WTC11 (cell line): Measurements from ENCODE around the gene BCL2L1. TPM values are rescaled to one million over a fixed set of nuclear protein-coding genes. Genes with fewer than 3 reads are reported as not detected.

Source experiments
- ATAC-seq: fragments of 200-7000 bp; cut with Tn5 transposase; 2 replicates; pipeline ENCODE4 v1.10.0; 2021; ENCODE audit warnings: mild to moderate bottlenecking, moderate library complexity
- CTCF ChIA-PET: fragments of 300-600 bp; sonication (Branson Sonifier 250); formaldehyde crosslinking; loops from one replicate; lab custom pipeline; 2021; ENCODE audit warnings: antibody characterized with exemption; lab: Charles Lee
- POLR2A ChIA-PET: fragments of 350-600 bp; sonication (Branson Sonifier 250); formaldehyde crosslinking; loops from one replicate; lab custom pipeline; 2021; ENCODE audit warnings: antibody characterized with exemption; lab: Charles Lee
- DNase-seq: peaks from one replicate; pipeline ENCODE4 v3.0.0; 2021; ENCODE audit warnings: low spot score
- H3K27ac Mint-ChIP-seq: 2 replicates; pipeline ENCODE4 v1.8.0; 2021; ENCODE audit warnings: mixed read lengths
- H3K27me3 Mint-ChIP-seq: 2 replicates; pipeline ENCODE4 v1.8.0; 2021; ENCODE audit warnings: low read depth, mild to moderate bottlenecking, moderate library complexity, mixed read lengths
- H3K36me3 Mint-ChIP-seq: 2 replicates; pipeline ENCODE4 v1.8.0; 2021; ENCODE audit warnings: mixed read lengths
- H3K4me1 Mint-ChIP-seq: 2 replicates; pipeline ENCODE4 v1.8.0; 2022; ENCODE audit warnings: mixed read lengths
- H3K4me3 Mint-ChIP-seq: 2 replicates; pipeline ENCODE4 v1.8.0; 2021; ENCODE audit warnings: mild to moderate bottlenecking, moderate library complexity, mixed read lengths
- H3K9me3 Mint-ChIP-seq: 2 replicates; pipeline ENCODE4 v1.8.0; 2021; ENCODE audit warnings: mixed read lengths
- CBFB ChIP-seq: sonication (generic); formaldehyde crosslinking; IDR thresholded peaks from 2 replicates; pipeline ENCODE4 v1.8.1; 2022; ENCODE audit warnings: mild to moderate bottlenecking, low read depth, missing genetic modification reagents
- FOXJ3 ChIP-seq: sonication (generic); formaldehyde crosslinking; IDR thresholded peaks from 2 replicates; pipeline ENCODE4 v1.9.0; 2021; ENCODE audit warnings: missing genetic modification reagents, mild to moderate bottlenecking, borderline replicate concordance
- GABPB1 ChIP-seq: sonication (generic); formaldehyde crosslinking; IDR thresholded peaks from 2 replicates; pipeline ENCODE4 v1.8.1; 2023; ENCODE audit warnings: mild to moderate bottlenecking, missing genetic modification reagents
- GTF2I ChIP-seq: fragments of 250-450 bp; sonication (Bioruptor Pico); conservative IDR thresholded peaks from 2 replicates; pipeline ENCODE4 v1.4.0; 2021; ENCODE audit warnings: mild to moderate bottlenecking
- IRF2 ChIP-seq: sonication (generic); formaldehyde crosslinking; IDR thresholded peaks from 2 replicates; pipeline ENCODE4 v1.8.0; 2022; ENCODE audit warnings: low read depth, missing genetic modification reagents, borderline replicate concordance
- NR1H2 ChIP-seq: sonication (generic); formaldehyde crosslinking; IDR thresholded peaks from 2 replicates; pipeline ENCODE4 v1.9.0; 2021; ENCODE audit warnings: mild to moderate bottlenecking, moderate library complexity, missing genetic modification reagents
- SP1 ChIP-seq: sonication (generic); formaldehyde crosslinking; conservative IDR thresholded peaks from 2 replicates; pipeline ENCODE4 v1.8.1; 2022; ENCODE audit warnings: missing genetic modification reagents
- TP53 ChIP-seq: sonication (generic); formaldehyde crosslinking; IDR thresholded peaks from 2 replicates; pipeline ENCODE4 v1.8.1; 2023; ENCODE audit warnings: mild to moderate bottlenecking, missing genetic modification reagents
- ZNF138 ChIP-seq: sonication (generic); formaldehyde crosslinking; conservative IDR thresholded peaks from 2 replicates; pipeline ENCODE4 v1.8.1; 2022; ENCODE audit warnings: mild to moderate bottlenecking, moderate library complexity, missing genetic modification reagents
- ZNF219 ChIP-seq: sonication (generic); formaldehyde crosslinking; IDR thresholded peaks from 2 replicates; pipeline ENCODE4 v1.8.0; 2023; ENCODE audit warnings: missing genetic modification reagents, mild to moderate bottlenecking, borderline replicate concordance
- ZNF671 ChIP-seq: fragments of 250-450 bp; sonication (Bioruptor Pico); IDR thresholded peaks from 2 replicates; pipeline ENCODE4 v1.8.0; 2021; ENCODE audit warnings: mild to moderate bottlenecking
- total RNA-seq: library from RNA; stranded (reverse); gene quantifications from 3 replicates; pipeline ENCODE4 v1.2.3, GENCODE V29; 2021
- TF ChIP-seq, protein P1 (sequence below): sonication (generic); formaldehyde crosslinking; IDR thresholded peaks from 2 replicates; pipeline ENCODE4 v1.8.0; 2022; ENCODE audit warnings: mild to moderate bottlenecking, missing genetic modification reagents
- TF ChIP-seq, protein P2 (sequence below): fragments of 200-600 bp; IDR thresholded peaks from 2 replicates; pipeline ENCODE4 v1.8.0; 2022; ENCODE audit warnings: antibody characterized with exemption
- TF ChIP-seq, protein P3 (sequence below): sonication (generic); formaldehyde crosslinking; IDR thresholded peaks from 2 replicates; pipeline ENCODE4 v1.8.0; 2023; ENCODE audit warnings: missing genetic modification reagents
- TF ChIP-seq, protein P4 (sequence below): sonication (generic); formaldehyde crosslinking; IDR thresholded peaks from 2 replicates; pipeline ENCODE4 v1.8.1; 2022; ENCODE audit warnings: mild to moderate bottlenecking, missing genetic modification reagents, moderate library complexity, borderline replicate concordance
- TF ChIP-seq, protein P5 (sequence below): sonication (generic); formaldehyde crosslinking; IDR thresholded peaks from 2 replicates; pipeline ENCODE4 v1.8.0; 2023; ENCODE audit warnings: mild to moderate bottlenecking, missing genetic modification reagents
- TF ChIP-seq, protein P6 (sequence below): sonication (generic); formaldehyde crosslinking; IDR thresholded peaks from 2 replicates; pipeline ENCODE4 v1.8.0; 2022; ENCODE audit warnings: mild to moderate bottlenecking, missing genetic modification reagents

BCL2L1 gene
- total RNA-seq, 1 experiment from 2014 or later, result 62.0 TPM

DNA sequence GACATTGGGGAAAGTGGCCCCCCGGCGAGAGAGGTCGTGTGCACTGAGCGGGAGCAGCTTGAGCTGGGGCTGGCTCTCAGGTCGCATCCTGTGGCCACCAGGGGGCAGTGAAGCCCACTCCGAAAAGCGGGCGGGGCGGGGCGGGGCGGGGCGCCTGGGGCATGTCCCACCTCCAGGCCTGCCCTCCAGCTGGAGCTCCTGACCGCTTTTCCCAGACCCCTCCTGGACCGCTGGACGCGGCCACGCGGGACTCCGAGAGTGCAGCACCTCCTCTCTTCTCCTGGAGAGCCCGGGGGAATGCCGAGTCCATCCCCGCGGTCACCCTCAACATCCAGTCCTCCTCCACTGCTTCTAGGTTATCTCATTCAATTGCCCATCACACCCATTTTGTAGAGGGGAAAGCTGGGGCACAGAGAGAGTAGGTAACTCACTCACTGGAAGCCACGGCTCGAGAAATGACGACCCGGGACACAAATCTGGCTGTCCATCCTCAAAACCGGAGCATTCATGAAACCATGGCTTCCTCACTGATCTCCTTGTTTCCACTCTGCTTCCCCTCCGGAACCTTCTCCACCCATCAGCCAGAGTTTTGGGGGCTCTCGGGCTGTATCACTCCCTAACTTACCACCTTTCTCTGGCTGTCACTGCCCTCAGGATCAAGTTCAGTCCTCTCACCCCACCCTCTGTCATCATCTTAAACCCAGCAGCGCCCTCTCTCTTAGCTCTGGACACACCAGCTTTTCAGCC lies 60.9 kb downstream of the BCL2L1 start:
- TF ChIP-seq ZNF671 (CRISPR knock-in tag) (no peak), FOXJ3 (CRISPR knock-in tag) (no peak), CBFB (CRISPR knock-in tag) (no peak), IRF2 (no peak), GABPB1 (CRISPR knock-in tag) (peak; percentile 69), GTF2I (CRISPR knock-in tag) (peak; percentile 92), SP1 (CRISPR knock-in tag) (peak; percentile 35; the same call in 1 of the 2 replicates), ZNF138 (no peak), ZNF219 (CRISPR knock-in tag) (no peak), TP53 (CRISPR knock-in tag) (no peak)
- TF ChIP-seq, protein P1, sequence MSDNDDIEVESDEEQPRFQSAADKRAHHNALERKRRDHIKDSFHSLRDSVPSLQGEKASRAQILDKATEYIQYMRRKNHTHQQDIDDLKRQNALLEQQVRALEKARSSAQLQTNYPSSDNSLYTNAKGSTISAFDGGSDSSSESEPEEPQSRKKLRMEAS, result 0 out of 2 replicates have a peak, but pooled peaks have one; percentile 42
- TF ChIP-seq, protein P2, sequence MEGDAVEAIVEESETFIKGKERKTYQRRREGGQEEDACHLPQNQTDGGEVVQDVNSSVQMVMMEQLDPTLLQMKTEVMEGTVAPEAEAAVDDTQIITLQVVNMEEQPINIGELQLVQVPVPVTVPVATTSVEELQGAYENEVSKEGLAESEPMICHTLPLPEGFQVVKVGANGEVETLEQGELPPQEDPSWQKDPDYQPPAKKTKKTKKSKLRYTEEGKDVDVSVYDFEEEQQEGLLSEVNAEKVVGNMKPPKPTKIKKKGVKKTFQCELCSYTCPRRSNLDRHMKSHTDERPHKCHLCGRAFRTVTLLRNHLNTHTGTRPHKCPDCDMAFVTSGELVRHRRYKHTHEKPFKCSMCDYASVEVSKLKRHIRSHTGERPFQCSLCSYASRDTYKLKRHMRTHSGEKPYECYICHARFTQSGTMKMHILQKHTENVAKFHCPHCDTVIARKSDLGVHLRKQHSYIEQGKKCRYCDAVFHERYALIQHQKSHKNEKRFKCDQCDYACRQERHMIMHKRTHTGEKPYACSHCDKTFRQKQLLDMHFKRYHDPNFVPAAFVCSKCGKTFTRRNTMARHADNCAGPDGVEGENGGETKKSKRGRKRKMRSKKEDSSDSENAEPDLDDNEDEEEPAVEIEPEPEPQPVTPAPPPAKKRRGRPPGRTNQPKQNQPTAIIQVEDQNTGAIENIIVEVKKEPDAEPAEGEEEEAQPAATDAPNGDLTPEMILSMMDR, result peak; percentile 88
- TF ChIP-seq, protein P3, sequence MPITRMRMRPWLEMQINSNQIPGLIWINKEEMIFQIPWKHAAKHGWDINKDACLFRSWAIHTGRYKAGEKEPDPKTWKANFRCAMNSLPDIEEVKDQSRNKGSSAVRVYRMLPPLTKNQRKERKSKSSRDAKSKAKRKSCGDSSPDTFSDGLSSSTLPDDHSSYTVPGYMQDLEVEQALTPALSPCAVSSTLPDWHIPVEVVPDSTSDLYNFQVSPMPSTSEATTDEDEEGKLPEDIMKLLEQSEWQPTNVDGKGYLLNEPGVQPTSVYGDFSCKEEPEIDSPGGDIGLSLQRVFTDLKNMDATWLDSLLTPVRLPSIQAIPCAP (CRISPR knock-in tag), result no peak
- TF ChIP-seq, protein P4, sequence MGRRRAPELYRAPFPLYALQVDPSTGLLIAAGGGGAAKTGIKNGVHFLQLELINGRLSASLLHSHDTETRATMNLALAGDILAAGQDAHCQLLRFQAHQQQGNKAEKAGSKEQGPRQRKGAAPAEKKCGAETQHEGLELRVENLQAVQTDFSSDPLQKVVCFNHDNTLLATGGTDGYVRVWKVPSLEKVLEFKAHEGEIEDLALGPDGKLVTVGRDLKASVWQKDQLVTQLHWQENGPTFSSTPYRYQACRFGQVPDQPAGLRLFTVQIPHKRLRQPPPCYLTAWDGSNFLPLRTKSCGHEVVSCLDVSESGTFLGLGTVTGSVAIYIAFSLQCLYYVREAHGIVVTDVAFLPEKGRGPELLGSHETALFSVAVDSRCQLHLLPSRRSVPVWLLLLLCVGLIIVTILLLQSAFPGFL (CRISPR knock-in tag), result no peak
- no peaks in the 10 kb centered on the region for H3K9me3 Mint-ChIP-seq
- DNase-seq (peak; percentile 87), ATAC-seq (peak; percentile 84)
- ChIA-PET CTCF (interaction anchor here (0.6 to 7.4 kb wide), 61 partner anchors 9 to 346 kb away, joined by 3 to 488 read pairs (median 8); partner anchors contain the start of genes BCL2L1, ID1, PDRG1 and TPX2), POLR2A (interaction anchor here (0.5 to 3.2 kb wide), 10 partner anchors 9 to 80 kb away, joined by 3 to 45 read pairs (median 4); partner anchors contain the start of genes BCL2L1 and ID1)
- H3K4me1 Mint-ChIP-seq, result peaks cover 23% of the 10 kb centered on the region
- H3K27ac Mint-ChIP-seq, result peak overlapping the region; percentile 79
- peak overlapping the region; percentile 74 for H3K4me3 Mint-ChIP-seq
- H3K27me3 Mint-ChIP-seq, result no peaks in the 10 kb centered on the region
- peaks cover 6% of the 10 kb centered on the region; the same call in 1 of the 2 replicates for H3K36me3 Mint-ChIP-seq

DNA sequence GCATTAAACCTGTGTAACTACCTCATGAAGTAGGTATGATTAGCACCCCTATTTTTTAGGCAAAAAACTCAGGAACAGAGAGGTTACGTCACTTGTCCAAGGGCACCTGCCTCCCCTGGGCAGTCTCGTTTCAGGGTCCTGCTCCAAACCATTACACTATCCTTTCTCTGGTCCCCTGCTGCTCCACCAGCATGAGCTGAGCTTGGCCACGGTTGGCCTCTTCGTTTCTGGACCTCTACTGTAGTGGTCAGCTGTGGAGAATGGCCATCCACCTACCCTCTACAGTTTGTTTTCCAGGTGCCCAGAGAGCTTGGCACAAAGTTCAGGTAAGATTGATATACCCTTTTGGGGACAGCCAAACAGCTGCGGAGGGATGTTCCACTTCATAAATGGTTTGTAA lies 68.1 kb downstream of the BCL2L1 start:
- Mint-ChIP-seq H3K4me1 (no peaks in the 10 kb centered on the region), H3K4me3 (no peak overlapping the region), H3K27ac (no peak overlapping the region), H3K27me3 (peaks cover 4% of the 10 kb centered on the region), H3K9me3 (no peaks in the 10 kb centered on the region)
- ATAC-seq, result no peak
- POLR2A ChIA-PET, result interaction anchor here (0.6 kb wide), 1 partner anchor 27 kb away, joined by 3 read pairs; no protein-coding TSS in a partner anchor
- DNase-seq, result no peak
- TF ChIP-seq, protein P5, sequence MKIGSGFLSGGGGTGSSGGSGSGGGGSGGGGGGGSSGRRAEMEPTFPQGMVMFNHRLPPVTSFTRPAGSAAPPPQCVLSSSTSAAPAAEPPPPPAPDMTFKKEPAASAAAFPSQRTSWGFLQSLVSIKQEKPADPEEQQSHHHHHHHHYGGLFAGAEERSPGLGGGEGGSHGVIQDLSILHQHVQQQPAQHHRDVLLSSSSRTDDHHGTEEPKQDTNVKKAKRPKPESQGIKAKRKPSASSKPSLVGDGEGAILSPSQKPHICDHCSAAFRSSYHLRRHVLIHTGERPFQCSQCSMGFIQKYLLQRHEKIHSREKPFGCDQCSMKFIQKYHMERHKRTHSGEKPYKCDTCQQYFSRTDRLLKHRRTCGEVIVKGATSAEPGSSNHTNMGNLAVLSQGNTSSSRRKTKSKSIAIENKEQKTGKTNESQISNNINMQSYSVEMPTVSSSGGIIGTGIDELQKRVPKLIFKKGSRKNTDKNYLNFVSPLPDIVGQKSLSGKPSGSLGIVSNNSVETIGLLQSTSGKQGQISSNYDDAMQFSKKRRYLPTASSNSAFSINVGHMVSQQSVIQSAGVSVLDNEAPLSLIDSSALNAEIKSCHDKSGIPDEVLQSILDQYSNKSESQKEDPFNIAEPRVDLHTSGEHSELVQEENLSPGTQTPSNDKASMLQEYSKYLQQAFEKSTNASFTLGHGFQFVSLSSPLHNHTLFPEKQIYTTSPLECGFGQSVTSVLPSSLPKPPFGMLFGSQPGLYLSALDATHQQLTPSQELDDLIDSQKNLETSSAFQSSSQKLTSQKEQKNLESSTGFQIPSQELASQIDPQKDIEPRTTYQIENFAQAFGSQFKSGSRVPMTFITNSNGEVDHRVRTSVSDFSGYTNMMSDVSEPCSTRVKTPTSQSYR (CRISPR knock-in tag), result no peak
- TF ChIP-seq, protein P6, sequence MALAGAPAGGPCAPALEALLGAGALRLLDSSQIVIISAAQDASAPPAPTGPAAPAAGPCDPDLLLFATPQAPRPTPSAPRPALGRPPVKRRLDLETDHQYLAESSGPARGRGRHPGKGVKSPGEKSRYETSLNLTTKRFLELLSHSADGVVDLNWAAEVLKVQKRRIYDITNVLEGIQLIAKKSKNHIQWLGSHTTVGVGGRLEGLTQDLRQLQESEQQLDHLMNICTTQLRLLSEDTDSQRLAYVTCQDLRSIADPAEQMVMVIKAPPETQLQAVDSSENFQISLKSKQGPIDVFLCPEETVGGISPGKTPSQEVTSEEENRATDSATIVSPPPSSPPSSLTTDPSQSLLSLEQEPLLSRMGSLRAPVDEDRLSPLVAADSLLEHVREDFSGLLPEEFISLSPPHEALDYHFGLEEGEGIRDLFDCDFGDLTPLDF (CRISPR knock-in tag), result no peak
- TF ChIP-seq IRF2 (no peak), NR1H2 (CRISPR knock-in tag) (no peak)
- TF ChIP-seq, all 79 proteins: peak for 0
- no peaks in the 10 kb centered on the region for H3K36me3 Mint-ChIP-seq
- CTCF ChIA-PET, result interaction anchor here (0.6 to 5.3 kb wide), 5 partner anchors 20 to 92 kb away, joined by 3 to 27 read pairs (median 5); partner anchors contain the start of gene BCL2L1
